ENCODE data around the gene B3GAT3.

- TF ChIP-seq EP300 (IDR thresholded peaks at IDR 0.05): no peak
- no peak for TF ChIP-seq POLR2A (IDR thresholded peaks at IDR 0.05)
- no peak for TF ChIP-seq CTCF (IDR thresholded peaks at IDR 0.05)
- no peak for TF ChIP-seq POLR2AphosphoS5 (IDR thresholded peaks at IDR 0.05)
Measured at GRCh38 chr11:62632492-62632891, 10.7 kb upstream of the B3GAT3 start.

All from suprapubic skin (tissue), 4 donors.